ENCODE results near the gene BRI3. TPM values are rescaled to one million over a fixed set of nuclear protein-coding genes. Genes with fewer than 3 reads are reported as not detected.
A peak's percentile ranks its signal among the peaks of the same experiment; 100 is the strongest.

Gene BRI3
- total and polyA plus RNA-seq, 2 donors (not counting 1 experiment from before 2014, with no cell fraction given), result 104 to 172 TPM

- H3K79me2 ChIP-seq (ENCODE audit: control insufficient read depth, insufficient read depth, low read length), result no peaks in the 10 kb centered on the region
- no peak overlapping the region for H3K4me2 ChIP-seq (ENCODE audit: extremely low read depth, insufficient read depth, low read length)
- H3K9ac ChIP-seq (ENCODE audit: insufficient read depth, low read length), result no peak overlapping the region
- H3K36me3 ChIP-seq (ENCODE audit: control insufficient read depth, insufficient read depth, low read length), result peaks cover 8% of the 10 kb centered on the region
- no peak overlapping the region for H3K4me3 ChIP-seq (replicated peaks in 1 of 4; ENCODE audit: control extremely low read depth in 1 of 4, insufficient read depth in 1 of 4, low read depth in 3 of 4, low read length in 4 of 4)
- H3K27ac ChIP-seq (ENCODE audit: insufficient read depth, low read length), result no peak overlapping the region
- H3K4me1 ChIP-seq (ENCODE audit: control insufficient read depth, extremely low read depth, insufficient read depth, low read length), result no peaks in the 10 kb centered on the region
- H4K20me1 ChIP-seq (ENCODE audit: control insufficient read depth, extremely low read depth, insufficient read depth, low read length), result no peaks in the 10 kb centered on the region
- no peak overlapping the region for H2AFZ ChIP-seq (ENCODE audit: low read length)
- no peaks in the 10 kb centered on the region for H3K9me3 ChIP-seq (ENCODE audit: control insufficient read depth, insufficient read depth, low read depth, low read length)
- no peak for DNase-seq (ENCODE audit: low read depth in 2 of 2)
- no peaks in the 10 kb centered on the region for H3K27me3 ChIP-seq (ENCODE audit: control insufficient read depth, insufficient read depth, low read length)
- no peak for TF ChIP-seq CTCF (conservative IDR thresholded peaks at IDR 0.05 in 1 of 2, IDR thresholded peaks at IDR 0.05 in 1 of 2; ENCODE audit: low read depth in 1 of 2, low read length in 2 of 2)
- TF ChIP-seq EZH2 (IDR thresholded peaks at IDR 0.05; ENCODE audit: low read length, missing control alignments), result no peak
Observed at GRCh38 chr7:98236355-98237185, 44.9 kb upstream of the BRI3 start.

GRCh38 chr7:98238076-98238475 is 43.4 kb upstream of the BRI3 start:
- Histone ChIP-seq H2AFZ (ENCODE audit: low read length) (no peak overlapping the region), H3K4me2 (ENCODE audit: extremely low read depth, insufficient read depth, low read length) (no peak overlapping the region), H3K4me3 (replicated peaks in 1 of 4; ENCODE audit: control extremely low read depth in 1 of 4, insufficient read depth in 1 of 4, low read depth in 3 of 4, low read length in 4 of 4) (no peak overlapping the region), H4K20me1 (ENCODE audit: control insufficient read depth, extremely low read depth, insufficient read depth, low read length) (no peaks in the 10 kb centered on the region), H3K36me3 (ENCODE audit: control insufficient read depth, insufficient read depth, low read length) (peaks cover 8% of the 10 kb centered on the region), H3K9ac (ENCODE audit: insufficient read depth, low read length) (no peak overlapping the region), H3K27me3 (ENCODE audit: control insufficient read depth, insufficient read depth, low read length) (no peaks in the 10 kb centered on the region), H3K4me1 (ENCODE audit: control insufficient read depth, extremely low read depth, insufficient read depth, low read length) (no peaks in the 10 kb centered on the region), H3K9me3 (ENCODE audit: control insufficient read depth, insufficient read depth, low read depth, low read length) (no peaks in the 10 kb centered on the region), H3K27ac (ENCODE audit: insufficient read depth, low read length) (no peak overlapping the region), H3K79me2 (ENCODE audit: control insufficient read depth, insufficient read depth, low read length) (no peaks in the 10 kb centered on the region)
- TF ChIP-seq CTCF (conservative IDR thresholded peaks at IDR 0.05 in 1 of 2, IDR thresholded peaks at IDR 0.05 in 1 of 2; ENCODE audit: low read depth in 1 of 2, low read length in 2 of 2) (no peak), EZH2 (IDR thresholded peaks at IDR 0.05; ENCODE audit: low read length, missing control alignments) (no peak)
- no peak for DNase-seq (ENCODE audit: low read depth in 2 of 2)

GRCh38 chr7:98238976-98239375 is 42.5 kb upstream of the BRI3 start:
- Histone ChIP-seq H3K9ac (ENCODE audit: insufficient read depth, low read length) (no peak overlapping the region), H3K36me3 (ENCODE audit: control insufficient read depth, insufficient read depth, low read length) (peaks cover 8% of the 10 kb centered on the region), H3K4me3 (replicated peaks in 1 of 4; ENCODE audit: control extremely low read depth in 1 of 4, insufficient read depth in 1 of 4, low read depth in 3 of 4, low read length in 4 of 4) (no peak overlapping the region), H3K27me3 (ENCODE audit: control insufficient read depth, insufficient read depth, low read length) (no peaks in the 10 kb centered on the region), H3K79me2 (ENCODE audit: control insufficient read depth, insufficient read depth, low read length) (no peaks in the 10 kb centered on the region), H3K9me3 (ENCODE audit: control insufficient read depth, insufficient read depth, low read depth, low read length) (no peaks in the 10 kb centered on the region), H4K20me1 (ENCODE audit: control insufficient read depth, extremely low read depth, insufficient read depth, low read length) (no peaks in the 10 kb centered on the region), H3K27ac (ENCODE audit: insufficient read depth, low read length) (no peak overlapping the region), H2AFZ (ENCODE audit: low read length) (no peak overlapping the region), H3K4me1 (ENCODE audit: control insufficient read depth, extremely low read depth, insufficient read depth, low read length) (no peaks in the 10 kb centered on the region), H3K4me2 (ENCODE audit: extremely low read depth, insufficient read depth, low read length) (no peak overlapping the region)
- peak in 1 of 2 donors; percentile 84 for DNase-seq (ENCODE audit: low read depth in 2 of 2)
- TF ChIP-seq EZH2 (IDR thresholded peaks at IDR 0.05; ENCODE audit: low read length, missing control alignments), result no peak
